Stimulated activated CD8-positive, alpha-beta memory T cell treated with anti-CD3 and anti-CD28 coated beads, Interleukin-4, amount 100 ng/mL, for 24 hours (primary cell): ENCODE measurements around the gene SPEM1.

Experiments
- DNase-seq: peaks from one replicate; pipeline ENCODE4 v3.0.0-alpha.2; 2020; ENCODE audit warnings: low read depth

SPEM1 gene

DNA sequence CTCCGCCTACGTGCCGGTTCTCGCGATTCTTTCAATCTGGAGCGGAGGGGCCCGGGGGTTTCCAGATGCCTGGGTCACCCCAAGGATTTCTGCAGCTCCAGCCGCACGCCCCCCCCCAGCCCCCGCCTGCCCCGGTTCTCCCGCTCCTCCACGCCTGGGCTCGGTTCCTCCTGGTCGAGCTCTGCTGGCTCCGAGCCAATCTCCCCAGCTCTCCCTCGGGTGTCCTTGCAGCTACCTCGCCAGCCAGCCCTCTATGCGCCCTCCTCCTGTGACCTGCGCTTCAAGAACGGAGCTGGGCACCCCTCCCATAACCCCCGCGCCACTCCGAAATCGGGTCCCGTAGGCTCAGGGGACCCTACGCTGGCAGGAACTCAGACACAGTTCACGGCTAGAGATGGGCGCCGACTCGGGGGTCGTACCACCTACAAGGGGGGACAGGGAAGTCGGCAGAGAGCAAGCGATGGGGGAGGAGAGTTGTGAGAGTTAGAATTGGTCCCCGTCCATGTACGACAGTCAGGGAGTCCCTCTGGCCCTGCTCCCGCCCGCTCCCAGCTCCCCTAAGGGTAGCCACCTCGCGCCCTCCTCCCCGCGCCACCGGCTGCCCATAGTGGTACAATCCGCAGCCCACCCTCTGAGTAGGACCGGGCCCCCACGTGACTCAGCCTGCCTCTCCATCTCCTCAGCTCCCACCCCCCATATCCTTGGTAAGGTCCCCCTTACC, 20.1 kb downstream of the SPEM1 start:
- no peak for DNase-seq

DNA sequence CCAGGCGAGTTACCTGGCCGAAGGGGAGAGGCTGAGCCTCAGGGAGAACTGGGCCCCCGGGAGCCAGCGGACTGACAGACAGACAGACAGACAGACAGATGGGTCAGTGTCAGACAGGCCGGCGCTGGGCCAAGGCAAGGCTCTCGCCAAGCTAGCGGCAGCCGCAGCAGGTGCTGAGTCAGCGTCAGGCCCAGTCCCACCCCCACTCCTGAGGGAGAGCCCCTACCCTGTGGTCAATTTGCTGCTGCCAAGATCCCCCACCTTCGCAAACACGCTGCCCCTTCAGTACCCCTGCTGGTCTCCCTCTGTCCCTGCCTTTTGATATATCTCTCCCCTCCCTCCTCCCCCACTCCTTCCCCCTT, 20.7 kb downstream of the SPEM1 start:
- no peak for DNase-seq

DNA sequence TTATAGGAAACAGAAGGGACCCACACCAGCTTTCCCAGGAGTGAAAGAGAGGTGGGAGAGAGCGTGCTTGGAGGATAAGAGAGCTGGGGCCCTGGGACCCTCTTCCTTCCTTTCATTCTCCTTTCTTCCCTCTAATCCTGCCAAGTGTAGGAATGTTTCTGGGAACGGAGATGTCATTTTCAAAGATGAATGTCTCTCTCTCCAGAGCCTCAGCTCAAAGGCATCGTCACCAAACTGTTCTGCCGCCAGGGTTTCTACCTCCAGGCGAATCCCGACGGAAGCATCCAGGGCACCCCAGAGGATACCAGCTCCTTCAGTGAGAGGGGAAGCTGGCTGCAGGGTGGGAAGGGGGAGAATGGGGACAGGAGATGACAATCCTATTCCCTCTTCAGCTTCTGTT, 21.1 kb downstream of the SPEM1 start:
- DNase-seq = no peak

DNA sequence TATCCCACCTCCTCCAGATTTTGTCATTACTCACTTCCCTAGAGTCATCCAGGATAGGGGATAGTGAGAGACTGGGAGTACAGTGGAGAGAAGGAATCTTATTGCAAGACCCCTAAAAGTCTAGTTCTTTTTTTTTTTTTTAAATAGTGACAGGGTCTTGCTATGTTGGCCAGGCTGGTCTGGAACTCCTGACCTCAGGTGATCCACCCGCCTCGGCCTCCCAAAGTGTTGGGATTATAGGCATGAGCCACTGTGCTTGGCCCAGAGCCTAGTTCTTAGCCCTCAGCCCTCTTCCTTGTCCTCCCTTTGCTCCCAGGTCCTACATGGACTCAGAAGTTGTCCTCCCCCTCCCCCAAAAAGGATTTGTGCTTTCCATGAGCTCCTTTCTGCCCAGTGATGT, 22.0 kb downstream of the SPEM1 start:
- DNase-seq = no peak

DNA sequence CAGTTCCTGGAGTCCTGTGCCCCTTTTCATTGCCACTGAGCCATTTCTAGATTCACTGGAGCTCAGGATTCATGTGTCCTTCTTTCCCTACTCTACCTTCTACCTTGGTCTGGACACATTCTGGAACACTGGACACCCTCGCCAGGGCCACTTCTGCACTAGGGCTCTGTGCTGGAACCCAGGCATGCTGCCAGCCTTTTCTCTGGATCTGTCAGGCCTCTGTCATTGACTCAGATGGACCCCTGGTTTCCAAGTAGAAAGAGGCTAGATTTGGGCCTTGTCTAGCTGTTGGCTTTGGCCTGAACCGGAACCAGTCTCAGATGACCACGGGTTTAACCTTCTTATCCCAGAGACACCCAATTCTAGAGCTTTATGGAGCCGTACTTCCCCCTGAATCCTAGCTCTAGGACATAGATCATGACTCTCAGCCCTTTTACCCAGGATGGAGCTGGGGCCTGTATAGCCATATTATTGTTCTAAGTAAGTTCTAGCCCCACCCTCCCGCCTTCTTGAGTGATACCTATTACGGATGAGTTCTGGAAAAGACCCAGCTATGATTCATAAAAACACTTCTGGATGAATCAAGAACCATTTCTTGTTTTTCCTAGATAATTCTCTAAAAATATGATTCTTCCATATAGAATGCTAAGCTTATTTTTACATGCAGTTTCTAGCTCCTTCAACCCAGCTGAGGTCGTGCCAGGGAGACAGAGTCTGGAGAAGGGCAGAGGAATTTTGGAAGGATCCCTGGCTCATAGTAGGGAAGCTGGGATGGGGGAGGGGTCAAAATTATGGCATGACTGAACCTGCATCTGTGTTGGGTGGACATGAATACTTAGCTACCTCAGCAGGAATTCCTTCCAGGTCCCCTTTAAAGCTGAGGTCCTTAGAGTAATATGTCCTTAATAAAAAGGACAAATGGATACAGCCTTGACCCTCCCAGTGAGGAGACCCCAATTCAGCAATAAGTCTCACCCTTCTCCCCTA, 23.7 kb downstream of the SPEM1 start:
- DNase-seq = no peak

DNA sequence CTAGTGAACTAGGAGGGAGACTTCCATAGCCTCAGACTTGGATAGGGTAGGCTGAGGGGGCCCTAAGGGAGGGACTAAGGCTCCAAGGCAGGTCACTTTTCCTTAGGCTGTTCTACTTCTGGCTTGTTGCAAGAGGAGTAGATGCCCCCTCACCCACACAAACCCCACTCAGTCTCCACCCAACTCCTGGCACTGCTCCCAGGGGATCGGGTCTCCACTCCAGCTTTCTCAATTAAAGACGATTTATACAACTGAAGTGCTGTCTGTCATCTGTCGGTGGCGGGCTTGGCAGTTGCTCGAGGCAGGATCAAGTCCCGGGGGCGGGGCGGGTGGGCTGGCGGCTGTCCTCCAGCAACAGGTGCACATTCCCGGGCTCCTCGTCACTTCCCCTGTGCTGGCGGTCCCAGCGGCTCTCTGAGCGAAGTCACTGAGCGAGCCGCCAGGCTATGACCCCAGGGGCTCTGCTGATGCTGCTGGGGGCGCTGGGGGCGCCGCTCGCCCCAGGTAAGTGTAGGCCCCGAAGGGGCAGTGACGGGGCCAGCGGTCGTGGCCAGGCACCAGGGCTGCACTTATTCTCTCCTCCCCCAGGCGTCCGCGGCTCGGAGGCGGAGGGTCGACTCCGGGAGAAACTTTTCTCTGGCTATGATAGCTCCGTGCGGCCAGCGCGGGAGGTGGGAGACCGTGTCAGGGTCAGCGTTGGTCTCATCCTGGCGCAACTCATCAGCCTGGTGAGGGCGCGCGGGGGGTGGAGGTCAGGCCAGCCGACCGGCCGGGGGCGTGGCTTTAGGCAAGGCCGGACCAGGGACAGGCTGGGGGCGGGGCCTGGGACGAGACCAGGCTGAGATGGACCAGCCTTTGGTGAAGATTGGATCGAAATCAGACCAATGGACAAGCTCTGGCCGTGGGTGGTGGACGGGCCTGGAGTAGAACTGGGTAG, 24.8 kb downstream of the SPEM1 start, which contains the start of gene CHRNB1:
Gene CHRNB1 (plus strand): TSS at position 380 of the 937 bp plus-strand sequence. CDS start 67 bp downstream, at position 447.
- DNase-seq = no peak

DNA sequence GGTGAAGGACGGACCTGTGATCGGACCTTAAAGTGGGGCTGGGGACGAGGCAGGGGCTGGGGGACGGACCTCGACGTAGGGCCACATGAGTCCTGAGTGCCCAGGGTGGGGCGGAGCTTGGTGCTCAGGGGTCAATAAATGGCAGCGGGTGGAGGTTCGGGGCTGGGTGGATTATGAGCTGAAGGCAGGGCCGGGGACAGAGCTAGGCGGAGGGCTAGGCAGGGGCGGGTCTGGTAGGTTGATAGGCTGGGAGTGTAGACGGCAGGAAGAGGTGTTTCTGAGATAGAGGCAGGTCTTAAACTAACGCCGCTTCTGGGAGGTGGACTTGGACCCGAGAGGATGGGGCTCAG, 25.5 kb downstream of the SPEM1 start:
- no peak for DNase-seq

DNA sequence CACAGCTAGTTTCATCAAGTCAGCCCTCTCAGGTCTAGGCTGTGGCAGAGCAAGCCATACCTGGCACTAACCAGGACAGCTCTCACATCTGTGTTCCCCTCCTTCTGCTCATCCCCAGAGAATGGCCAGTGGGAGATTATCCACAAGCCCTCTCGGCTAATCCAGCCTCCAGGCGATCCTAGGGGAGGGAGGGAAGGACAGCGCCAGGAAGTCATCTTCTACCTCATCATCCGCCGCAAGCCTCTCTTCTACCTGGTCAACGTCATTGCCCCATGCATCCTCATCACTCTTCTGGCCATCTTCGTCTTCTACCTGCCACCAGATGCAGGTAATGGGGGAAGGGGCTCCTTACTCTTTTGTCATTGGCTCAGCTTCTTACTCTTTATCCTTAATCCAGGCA, 28.3 kb downstream of the SPEM1 start:
- DNase-seq = no peak

DNA sequence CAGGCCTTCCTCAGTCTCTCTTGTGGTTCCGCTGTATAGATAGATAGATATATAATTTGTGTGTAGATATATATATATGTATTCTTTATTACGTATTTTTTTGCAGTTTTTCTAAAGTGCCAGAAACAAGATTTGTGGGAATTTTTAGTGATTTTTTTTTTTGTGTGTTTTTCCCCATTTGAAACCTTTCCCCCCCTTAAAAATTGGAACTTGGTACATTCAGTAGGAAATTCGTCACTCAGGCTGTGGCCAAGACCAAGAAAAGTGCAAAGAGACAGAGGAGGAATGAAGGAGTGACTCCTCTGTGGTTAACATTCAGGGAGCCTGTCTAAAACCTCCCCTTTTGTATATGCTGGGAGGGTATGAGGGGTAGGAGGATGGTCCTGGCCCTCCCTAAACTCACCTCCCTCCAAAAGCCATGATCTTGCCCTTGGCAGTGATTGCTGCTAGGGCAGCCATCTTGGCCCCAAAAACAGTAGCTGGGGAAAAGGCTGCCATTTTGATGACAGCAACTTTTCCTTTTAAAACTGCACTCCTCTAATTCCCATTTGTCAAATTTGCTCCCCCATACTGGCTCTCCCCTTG, 39.9 kb downstream of the SPEM1 start:
- no peak for DNase-seq

DNA sequence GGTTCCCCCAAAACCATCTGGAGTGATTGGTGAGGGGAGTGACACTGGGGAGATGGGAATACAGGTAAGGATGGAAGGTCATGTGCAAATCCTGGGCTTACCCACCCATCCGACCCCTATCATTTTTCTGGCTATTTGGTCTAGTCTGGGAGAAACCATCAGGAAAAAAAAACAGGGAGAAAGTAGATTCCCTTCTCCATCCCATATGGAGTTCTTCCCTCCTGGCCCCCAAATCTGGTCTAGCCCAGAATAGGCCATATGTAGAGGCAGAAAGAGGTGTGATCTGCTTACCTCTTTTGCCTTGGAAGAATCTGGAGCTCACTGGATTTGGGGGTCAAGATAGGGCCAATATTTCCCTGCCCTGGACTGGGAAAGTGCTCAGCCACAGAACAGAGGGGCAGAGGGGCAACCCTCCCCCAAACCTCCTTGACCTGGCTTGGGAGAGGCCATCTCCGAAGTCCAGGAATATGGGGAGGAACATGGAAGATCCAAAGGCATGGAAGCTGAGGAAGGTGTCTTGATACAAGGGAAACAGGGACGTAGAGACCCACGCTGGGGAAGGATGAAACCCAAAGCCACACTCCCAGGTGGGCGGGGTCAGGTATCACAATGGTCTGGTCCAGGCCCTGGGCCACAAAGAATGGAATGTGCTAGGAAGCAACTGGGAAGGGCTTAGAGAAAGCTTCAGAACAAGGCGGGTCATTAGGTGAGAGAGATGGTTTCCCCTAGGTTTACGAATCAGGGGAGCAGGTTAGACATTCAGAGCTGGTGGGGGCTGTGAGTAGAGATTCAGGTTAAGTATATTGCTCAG, 40.9 kb downstream of the SPEM1 start:
- DNase-seq = no peak

DNA sequence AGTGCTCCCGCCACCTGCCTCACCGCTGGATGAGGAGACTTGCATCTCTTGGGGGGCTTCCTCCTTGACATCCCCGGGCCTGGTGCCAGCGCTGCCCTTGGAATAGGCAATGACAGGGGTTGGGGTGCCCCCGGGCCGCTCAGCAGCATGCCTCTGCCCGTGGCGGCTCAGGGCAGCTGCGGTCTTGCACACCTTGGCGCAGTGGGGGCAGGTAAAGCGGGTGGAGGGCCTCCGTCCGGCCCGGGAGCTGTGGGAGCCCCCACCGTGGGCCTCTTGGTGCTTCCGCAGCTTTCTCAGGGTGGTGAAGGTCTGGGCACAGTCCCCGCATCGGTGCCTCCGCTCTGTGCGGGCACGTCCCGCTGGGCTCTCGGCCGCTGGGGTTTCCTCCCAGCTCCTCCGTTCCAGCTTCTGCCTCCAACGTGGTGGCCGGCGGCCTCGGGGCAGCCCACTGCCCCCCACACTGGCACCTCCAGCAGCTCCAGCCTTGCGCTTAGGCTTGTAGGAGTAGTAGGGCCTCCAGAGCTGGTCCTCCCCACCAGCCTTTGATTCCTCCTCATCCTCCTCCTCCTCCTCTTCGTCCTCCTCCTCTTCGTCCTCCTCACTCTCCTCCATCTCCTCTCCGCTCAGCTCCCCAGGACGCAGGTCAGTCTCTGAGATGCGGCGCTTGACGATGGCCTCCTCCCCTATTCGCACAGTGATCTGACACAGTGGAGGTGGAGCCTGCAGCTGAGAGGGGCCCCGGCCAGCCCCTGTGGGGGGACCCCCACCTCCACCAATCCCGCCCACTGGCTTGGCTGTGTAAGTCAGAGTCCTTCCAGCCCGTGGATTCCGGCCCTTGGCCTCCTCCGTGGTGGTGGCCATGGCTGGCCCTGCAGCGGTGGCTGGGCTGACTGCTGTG, 42.6 kb downstream of the SPEM1 start:
- DNase-seq = no peak

DNA sequence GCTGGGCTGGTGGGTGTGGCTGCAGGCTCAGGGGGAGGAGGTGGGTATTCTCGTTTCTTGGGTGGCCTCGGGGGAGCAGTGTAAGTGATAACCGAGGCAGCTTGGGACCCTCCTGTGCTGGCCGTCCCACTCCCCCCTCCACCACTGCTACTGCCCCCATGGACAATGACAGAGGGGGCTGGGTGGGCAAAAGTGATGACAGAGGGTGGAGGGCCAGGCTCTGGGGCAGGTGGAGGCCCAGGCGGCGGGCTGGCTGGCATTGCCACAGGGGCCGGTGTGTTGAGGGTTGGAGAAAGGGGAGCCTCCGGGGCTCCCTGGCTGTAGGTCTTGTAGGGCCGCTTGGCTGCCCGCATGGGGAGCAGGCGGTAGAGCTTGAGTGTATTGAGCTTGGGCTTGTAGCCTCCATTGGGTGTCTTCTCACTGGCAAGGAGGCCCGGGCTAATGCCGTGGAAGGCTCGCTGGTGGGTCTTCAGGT, 43.3 kb downstream of the SPEM1 start:
- DNase-seq = no peak

DNA sequence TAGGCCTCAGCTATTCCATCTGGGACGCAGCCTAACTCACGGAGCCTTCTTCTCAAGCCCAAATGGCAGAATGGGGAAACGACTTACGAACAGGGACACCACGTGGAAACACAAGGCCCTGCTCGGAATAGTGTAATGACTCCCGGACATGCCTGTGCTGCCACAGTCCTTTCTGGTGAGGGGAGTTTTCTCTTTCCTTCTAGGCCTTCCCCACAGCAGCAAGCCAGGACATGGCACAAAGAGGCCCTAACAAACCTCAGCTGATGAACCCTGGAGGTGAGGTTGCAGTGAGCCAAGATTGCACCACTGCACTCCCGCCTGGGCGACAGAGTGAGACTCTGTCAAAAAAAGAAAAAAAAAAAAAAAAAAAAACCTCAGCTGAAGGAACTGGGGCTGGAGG, 44.0 kb downstream of the SPEM1 start:
- no peak for DNase-seq

DNA sequence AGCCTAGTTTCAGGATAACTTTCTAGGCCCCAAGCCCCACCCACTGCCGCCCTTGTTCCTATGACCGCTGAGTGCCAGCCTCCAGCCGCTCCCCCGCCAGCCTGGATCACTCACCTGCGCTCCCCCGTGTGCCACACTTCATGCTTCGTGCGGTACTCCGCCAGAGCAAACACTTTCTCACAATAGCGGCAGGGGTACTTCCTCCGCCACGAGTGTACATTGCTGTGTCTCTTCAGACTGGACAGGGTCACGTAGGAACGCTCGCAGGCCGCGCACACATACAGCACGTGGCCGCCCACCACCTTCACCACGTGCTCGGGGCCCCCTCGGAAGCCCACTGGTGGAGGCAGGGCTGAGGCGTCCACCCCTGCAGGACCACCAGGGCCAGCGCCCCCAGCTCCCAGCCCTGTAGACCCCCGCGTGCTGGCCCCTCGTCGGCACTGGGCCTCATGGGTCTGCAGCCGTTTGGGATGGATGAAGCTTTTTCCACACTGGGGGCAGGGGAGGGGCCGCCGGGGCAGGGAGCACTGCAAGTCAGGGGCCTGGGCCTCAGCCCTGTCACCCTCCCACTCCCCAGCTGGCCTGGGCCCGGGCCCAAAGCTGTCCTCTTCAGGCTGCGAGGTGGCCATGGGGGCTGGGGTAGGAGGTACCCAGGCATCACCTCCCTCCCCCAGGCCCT, 45.6 kb downstream of the SPEM1 start:
- no peak for DNase-seq

DNA sequence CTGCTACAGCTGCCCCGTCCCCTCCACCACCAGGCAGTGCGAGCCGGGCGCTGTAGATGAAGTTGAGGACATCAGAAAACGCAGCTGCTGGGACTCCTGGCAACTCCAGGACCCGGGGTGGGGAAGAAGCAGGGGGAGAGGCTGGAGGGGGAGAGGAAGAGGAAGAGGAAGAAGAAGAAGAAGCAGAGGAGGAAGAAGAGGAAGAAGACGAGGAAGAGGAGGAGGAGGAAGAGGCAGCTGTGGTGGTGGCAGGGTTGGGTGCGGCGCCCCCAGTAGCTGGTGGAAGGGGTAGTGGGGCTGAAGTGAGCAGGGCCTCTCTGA, 46.2 kb downstream of the SPEM1 start:
- DNase-seq = no peak

DNA sequence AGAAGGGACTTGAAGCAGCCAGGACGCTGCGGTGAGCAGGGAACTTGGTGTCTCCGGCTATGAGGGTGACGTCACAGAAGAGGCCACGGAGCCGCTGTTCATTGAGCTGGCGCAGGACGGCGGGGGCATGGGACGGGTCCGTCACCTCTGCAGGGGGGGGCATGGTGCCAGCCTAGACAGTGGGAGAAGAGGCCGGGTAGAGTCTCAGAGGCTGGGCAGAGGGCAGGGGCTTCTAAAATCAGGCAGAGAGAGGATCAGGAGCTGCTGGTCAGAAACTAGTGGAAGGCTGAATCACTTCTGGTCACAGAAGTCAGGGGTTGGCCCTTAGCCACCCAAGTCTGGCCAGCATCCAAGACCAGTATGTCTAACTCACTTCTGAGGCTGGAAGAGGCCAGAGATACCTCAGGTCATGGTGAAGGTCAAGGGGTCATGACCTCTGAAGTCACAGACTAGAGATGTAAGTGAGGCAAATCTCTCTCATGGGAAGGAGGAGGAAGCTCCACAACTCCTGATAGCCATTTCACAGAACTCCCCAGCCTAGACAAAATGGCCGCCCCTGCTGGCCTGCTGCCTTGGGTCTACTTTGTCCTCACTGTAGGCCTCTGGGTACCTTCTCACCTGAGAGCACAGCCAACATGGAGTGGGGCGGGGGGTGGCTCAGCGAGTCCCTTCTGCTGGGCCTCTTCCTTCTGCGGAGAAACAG, 46.7 kb downstream of the SPEM1 start:
- DNase-seq = no peak

DNA sequence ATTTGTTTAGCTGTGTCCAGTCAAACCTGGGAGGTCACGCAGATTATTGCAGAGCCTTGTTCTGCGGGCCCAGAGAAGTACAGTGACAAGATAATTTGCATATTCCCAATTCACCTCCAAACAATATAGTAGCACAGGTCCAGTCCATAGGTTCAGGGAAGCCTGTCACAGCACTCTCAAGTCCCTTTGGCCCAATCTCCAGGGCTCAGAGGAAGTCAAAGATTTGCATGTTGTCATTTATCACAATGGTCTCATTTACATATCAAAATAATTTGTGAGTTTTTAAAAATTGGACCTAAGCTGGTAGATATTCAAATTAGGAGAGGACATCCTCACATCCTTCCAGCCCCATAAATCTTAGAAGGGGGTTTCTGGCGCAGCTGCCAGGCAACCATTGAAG, 47.4 kb downstream of the SPEM1 start:
- DNase-seq = no peak

DNA sequence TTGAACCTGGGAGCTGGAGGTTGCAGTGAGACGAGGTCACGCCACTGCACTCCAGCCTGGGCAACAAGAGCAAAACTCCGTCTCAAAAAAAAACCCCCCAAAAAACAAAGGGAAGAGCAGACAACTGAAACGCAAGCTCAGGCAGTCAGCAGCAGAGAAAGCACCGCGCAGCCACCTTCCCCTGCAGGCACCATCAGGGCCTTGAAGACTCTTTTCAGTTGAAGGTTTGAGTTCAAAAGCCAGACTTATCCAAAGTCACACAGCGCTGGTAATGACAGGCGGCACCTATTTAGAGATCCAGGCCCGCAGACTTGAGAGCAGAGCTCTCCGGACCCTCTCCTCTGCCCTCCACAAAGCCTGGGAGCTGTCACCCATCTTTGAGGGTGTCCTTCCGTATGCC, 48.2 kb downstream of the SPEM1 start:
- DNase-seq = no peak
